Activated T-cell treated with anti-CD3 and anti-CD28 coated beads, Interleukin-2, amount 50 U/mL, for 4 hours (primary cell): ENCODE results near the gene GZMM. TPM values are rescaled to one million over a fixed set of nuclear protein-coding genes. Genes with fewer than 3 reads are reported as not detected.

Source experiments
- ATAC-seq, 2 donors: fragments of 200-7000 bp; cut with Tn5 transposase; one replicate each; pipeline ENCODE4 v1.10.0; 2021
- DNase-seq: peaks from one replicate; pipeline ENCODE4 v3.0.0-alpha.2; 2020
- H3K27me3 Mint-ChIP-seq: one replicate; pipeline ENCODE4 v1.8.0; 2021; ENCODE audit warnings: low read depth, mixed read lengths
- H3K36me3 Mint-ChIP-seq: one replicate; pipeline ENCODE4 v1.8.0; 2022; ENCODE audit warnings: mixed read lengths; ENCODE audit not compliant: insufficient read depth
- H3K4me1 Mint-ChIP-seq: one replicate; pipeline ENCODE4 v1.8.0; 2021; ENCODE audit warnings: low read depth, mixed read lengths
- H3K4me3 Mint-ChIP-seq: one replicate; pipeline ENCODE4 v1.8.0; 2021; ENCODE audit warnings: mild to moderate bottlenecking, moderate library complexity, mixed read lengths
- H3K9me3 Mint-ChIP-seq: one replicate; pipeline ENCODE4 v1.8.0; 2021; ENCODE audit warnings: mixed read lengths
- total RNA-seq, 3 donors: library from RNA; stranded (reverse); gene quantifications; one replicate each; pipeline ENCODE4 v1.2.1, GENCODE V29; 2021

Gene GZMM
- total RNA-seq, 3 donors from 2014 or later: 53.2 to 71.8 (median 65.8) TPM

- Mint-ChIP-seq H3K4me1 (peaks cover 9% of the 10 kb centered on the region), H3K36me3 (no peaks in the 10 kb centered on the region), H3K4me3 (no peak overlapping the region), H3K27me3 (no peaks in the 10 kb centered on the region), H3K9me3 (no peaks in the 10 kb centered on the region)
- no peak for DNase-seq
- no peak for ATAC-seq
Observed at GRCh38 chr19:519449-519865, 24.4 kb upstream of the GZMM start.

DNA sequence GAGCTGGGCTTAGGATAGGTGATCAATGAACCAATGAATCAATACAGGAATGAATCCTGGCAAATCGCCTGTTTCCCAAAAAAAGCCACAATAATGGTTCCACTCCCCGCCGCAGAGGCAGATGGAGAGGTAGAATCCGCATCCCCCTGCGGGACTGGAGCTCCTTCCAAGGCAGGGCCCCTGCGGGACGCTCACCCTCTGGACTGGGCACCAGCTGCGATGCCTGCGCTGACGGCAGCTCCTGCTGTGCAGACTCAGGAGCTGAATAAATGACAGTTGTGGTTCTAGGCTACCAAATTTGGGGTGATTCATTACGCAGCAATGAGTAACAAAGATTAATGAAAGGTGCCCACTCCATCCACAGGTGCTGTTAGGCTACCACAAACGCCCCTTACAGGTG lies 21.1 kb upstream of the GZMM start:
- H3K4me1 Mint-ChIP-seq: peaks cover 6% of the 10 kb centered on the region
- ATAC-seq (no peak), DNase-seq (no peak)
- H3K9me3 Mint-ChIP-seq: no peaks in the 10 kb centered on the region
- peaks cover 3% of the 10 kb centered on the region for H3K27me3 Mint-ChIP-seq
- no peaks in the 10 kb centered on the region for H3K36me3 Mint-ChIP-seq
- H3K4me3 Mint-ChIP-seq: no peak overlapping the region

GRCh38 chr19:524062-524674 lies 19.7 kb upstream of the GZMM start:
- no peak for ATAC-seq
- peaks cover 6% of the 10 kb centered on the region for H3K4me1 Mint-ChIP-seq
- H3K4me3 Mint-ChIP-seq: no peak overlapping the region
- H3K9me3 Mint-ChIP-seq: no peaks in the 10 kb centered on the region
- H3K27me3 Mint-ChIP-seq: peaks cover 3% of the 10 kb centered on the region
- no peak for DNase-seq
- no peaks in the 10 kb centered on the region for H3K36me3 Mint-ChIP-seq

DNA sequence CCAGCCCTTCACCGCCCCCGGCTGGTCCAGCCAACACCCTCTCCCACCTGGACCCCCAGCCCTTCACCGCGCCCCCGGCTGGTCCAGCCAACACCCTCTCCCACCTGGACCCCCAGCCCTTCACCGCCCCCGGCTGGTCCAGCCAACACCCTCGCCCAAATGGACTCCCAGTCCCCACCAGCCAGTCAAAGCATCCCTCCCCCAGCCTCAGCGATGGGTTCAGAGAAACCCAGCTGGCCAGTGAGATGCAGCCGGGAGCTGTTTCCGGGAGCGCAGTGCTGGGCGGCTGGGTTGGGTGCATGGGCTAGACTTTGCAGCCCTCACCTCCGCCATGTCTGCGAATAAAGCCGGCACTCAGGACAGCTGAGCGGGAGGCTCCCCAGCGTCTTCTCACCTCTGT lies 18.8 kb upstream of the GZMM start:
- Mint-ChIP-seq H3K4me3 (no peak overlapping the region), H3K36me3 (no peaks in the 10 kb centered on the region), H3K4me1 (peaks cover 6% of the 10 kb centered on the region), H3K9me3 (no peaks in the 10 kb centered on the region), H3K27me3 (peaks cover 3% of the 10 kb centered on the region)
- no peak for DNase-seq
- ATAC-seq: no peak

DNA sequence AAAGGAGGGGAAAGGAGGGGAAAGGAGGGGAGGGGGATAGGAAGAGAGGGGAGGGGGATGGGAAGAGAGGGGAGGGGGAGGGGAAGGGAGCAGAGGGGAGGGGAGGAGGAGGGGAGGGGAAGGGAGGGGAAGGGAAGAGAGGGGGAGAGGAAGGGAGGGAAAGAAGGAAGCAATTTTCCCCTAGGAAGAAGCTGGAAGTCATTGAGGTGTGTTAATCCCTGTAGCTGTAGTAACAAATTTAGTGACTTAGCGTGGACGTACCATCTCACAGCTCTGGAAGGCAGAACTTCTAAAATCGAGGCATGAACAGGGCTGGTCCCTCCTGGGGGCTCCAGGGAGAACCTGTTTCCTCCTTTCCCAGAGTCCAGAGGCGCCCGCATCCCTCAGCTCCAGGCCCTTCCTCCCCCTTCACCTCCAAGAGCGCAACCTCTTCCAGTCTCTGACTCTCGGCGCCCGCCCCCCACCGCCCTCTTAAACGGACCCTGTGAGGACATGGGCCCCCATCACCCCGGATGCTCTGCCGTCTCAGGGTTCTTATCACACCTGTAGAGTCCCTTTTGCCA lies 17.9 kb upstream of the GZMM start:
- H3K36me3 Mint-ChIP-seq: no peaks in the 10 kb centered on the region
- peaks cover 6% of the 10 kb centered on the region for H3K4me1 Mint-ChIP-seq
- peaks cover 3% of the 10 kb centered on the region for H3K27me3 Mint-ChIP-seq
- ATAC-seq (no peak), DNase-seq (no peak)
- no peak overlapping the region for H3K4me3 Mint-ChIP-seq
- H3K9me3 Mint-ChIP-seq: no peaks in the 10 kb centered on the region

GRCh38 chr19:530134-531008 lies 13.5 kb upstream of the GZMM start:
- H3K27me3 Mint-ChIP-seq: peaks cover 2% of the 10 kb centered on the region
- peaks cover 22% of the 10 kb centered on the region for H3K4me1 Mint-ChIP-seq
- H3K36me3 Mint-ChIP-seq: no peaks in the 10 kb centered on the region
- DNase-seq: no peak
- peak overlapping the region; percentile 83 for H3K4me3 Mint-ChIP-seq
- H3K9me3 Mint-ChIP-seq: no peaks in the 10 kb centered on the region
- no peak for ATAC-seq

GRCh38 chr19:531009-531752 lies 12.7 kb upstream of the GZMM start:
- ATAC-seq (peak; percentile 78 to 79), DNase-seq (peak; percentile 77)
- H3K4me1 Mint-ChIP-seq: peaks cover 22% of the 10 kb centered on the region
- no peaks in the 10 kb centered on the region for H3K27me3 Mint-ChIP-seq
- no peaks in the 10 kb centered on the region for H3K36me3 Mint-ChIP-seq
- H3K9me3 Mint-ChIP-seq: no peaks in the 10 kb centered on the region
- peak overlapping the region; percentile 83 for H3K4me3 Mint-ChIP-seq

DNA sequence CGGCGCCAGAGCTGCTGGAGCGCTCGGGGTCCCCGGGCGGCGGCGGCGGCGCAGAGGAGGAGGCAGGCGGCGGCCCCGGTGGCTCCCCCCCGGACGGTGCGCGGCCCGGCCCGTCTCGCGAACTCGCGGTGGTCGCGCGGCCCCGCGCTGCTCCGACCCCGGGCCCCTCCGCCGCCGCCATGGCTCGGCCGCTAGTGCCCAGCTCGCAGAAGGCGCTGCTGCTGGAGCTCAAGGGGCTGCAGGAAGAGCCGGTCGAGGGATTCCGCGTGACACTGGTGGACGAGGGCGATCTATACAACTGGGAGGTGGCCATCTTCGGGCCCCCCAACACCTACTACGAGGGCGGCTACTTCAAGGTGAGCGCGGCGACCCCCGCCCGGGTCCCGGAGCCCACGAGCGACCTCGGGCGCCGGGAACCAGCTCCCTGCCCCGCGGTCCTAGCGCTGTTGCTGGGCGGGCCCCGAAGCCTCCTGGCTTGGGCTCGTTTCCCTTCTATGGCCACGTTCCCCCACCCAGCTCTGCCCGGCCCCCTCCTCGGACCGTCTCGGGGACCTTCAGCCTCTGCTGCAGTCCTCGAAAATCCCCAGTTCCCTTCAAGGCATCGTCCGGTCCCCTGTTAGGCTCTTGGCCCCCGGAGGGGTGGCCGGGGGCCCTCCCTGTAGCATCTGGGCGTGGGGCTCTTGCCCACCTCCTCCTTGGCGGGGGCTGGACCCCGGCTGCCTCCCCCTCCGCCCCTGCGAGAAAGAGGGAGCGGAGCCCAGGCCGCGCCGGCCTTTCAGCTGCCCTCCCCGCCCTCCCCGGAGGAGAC lies 11.9 kb upstream of the GZMM start, which contains the start of gene CDC34:
CDC34 (plus strand) TSS at position 8 of the 808 bp plus-strand sequence; CDS start at position 180, 172 bp downstream.
- DNase-seq: no peak
- H3K9me3 Mint-ChIP-seq: no peaks in the 10 kb centered on the region
- no peaks in the 10 kb centered on the region for H3K36me3 Mint-ChIP-seq
- peaks cover 22% of the 10 kb centered on the region for H3K4me1 Mint-ChIP-seq
- peak within 1 kb of the TSS; percentile 86 for H3K4me3 Mint-ChIP-seq
- ATAC-seq: peak; percentile 2 to 23
- H3K27me3 Mint-ChIP-seq: no peaks in the 10 kb centered on the region

GRCh38 chr19:532561-533363 lies 11.1 kb upstream of the GZMM start:
- Mint-ChIP-seq H3K27me3 (no peaks in the 10 kb centered on the region), H3K36me3 (no peaks in the 10 kb centered on the region), H3K9me3 (no peaks in the 10 kb centered on the region), H3K4me1 (peaks cover 22% of the 10 kb centered on the region), H3K4me3 (peak overlapping the region; percentile 86)
- ATAC-seq (no peak), DNase-seq (peak; percentile 37)

GRCh38 chr19:533364-534058 lies 10.3 kb upstream of the GZMM start:
- Mint-ChIP-seq H3K4me3 (peak overlapping the region; percentile 86), H3K9me3 (no peaks in the 10 kb centered on the region), H3K36me3 (peaks cover 4% of the 10 kb centered on the region), H3K4me1 (peaks cover 22% of the 10 kb centered on the region), H3K27me3 (no peaks in the 10 kb centered on the region)
- DNase-seq (no peak), ATAC-seq (no peak)

GRCh38 chr19:534088-534487 lies 9.8 kb upstream of the GZMM start:
- peak overlapping the region; percentile 62 for H3K4me3 Mint-ChIP-seq

DNA sequence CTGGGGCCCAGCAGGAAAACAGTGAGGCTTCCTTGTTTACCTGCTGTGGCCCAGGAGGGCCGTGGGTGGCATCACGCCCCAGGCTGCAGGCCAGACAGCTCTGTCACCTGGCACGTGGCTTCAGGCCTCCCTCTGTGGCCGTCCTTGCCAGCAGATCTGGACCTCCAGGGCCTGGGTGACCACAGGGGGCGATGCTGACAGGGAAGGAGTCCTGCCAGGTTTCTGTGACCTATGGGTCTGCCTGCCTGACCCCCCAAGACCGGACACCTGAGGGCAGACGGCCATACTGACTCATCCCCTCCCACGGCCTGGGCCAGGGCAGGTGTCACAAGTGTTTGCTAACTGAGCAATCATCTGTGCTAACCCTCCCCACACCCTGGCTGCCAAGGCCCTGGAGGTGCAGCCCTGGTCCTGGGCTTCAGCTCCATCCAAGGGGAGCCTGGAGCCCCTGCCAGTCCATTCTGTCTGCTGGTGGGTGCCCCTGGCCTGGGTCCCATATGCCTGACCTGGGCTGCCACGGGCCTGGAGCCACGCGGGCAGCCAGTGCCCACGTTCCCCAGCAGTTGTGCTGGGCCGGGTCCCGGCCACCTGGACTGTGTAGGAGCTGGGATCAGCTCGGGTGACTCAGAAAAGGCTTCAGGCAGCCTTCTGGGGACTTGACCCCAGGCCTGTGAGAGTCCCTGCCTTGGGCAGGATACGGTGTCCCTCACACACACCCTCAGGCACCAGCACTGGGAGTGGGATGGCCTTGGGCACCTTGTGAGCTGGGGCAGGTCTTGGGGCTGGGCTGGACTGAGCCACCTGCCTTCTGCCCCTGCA lies 8.6 kb upstream of the GZMM start:
- Mint-ChIP-seq H3K4me1 (peaks cover 18% of the 10 kb centered on the region), H3K4me3 (peak overlapping the region; percentile 54), H3K27me3 (no peaks in the 10 kb centered on the region), H3K36me3 (peaks cover 6% of the 10 kb centered on the region), H3K9me3 (no peaks in the 10 kb centered on the region)
- ATAC-seq (no peak), DNase-seq (no peak)

More at GRCh38 chr19:534088-534487, 9.8 kb upstream of the GZMM start:
- Mint-ChIP-seq H3K36me3 (peaks cover 6% of the 10 kb centered on the region), H3K4me1 (peaks cover 22% of the 10 kb centered on the region), H3K9me3 (no peaks in the 10 kb centered on the region), H3K27me3 (no peaks in the 10 kb centered on the region)
- ATAC-seq (no peak), DNase-seq (no peak)
